ENCODE measurements around the gene YTHDC2.

Gene YTHDC2

DNA sequence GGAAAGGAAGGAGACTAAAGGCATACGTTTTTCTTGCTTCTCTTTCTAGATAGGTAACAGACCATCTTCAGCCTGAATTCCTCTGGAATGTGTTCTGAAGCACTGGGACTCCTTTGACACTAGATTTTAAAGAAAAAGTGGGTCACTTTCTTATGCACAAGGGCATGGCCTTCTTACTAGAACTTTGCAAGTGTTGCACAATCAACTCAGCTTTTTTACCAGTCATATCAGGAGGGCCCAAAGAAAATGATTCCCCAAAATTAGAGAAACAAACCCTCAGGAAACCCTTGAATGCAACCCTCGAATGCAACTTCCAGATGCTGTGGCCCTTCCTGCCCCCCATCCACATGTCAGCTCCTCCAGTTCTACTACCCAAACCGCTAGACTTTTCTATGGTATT, 93.9 kb downstream of the YTHDC2 start:
- no peak for DNase-seq

DNA sequence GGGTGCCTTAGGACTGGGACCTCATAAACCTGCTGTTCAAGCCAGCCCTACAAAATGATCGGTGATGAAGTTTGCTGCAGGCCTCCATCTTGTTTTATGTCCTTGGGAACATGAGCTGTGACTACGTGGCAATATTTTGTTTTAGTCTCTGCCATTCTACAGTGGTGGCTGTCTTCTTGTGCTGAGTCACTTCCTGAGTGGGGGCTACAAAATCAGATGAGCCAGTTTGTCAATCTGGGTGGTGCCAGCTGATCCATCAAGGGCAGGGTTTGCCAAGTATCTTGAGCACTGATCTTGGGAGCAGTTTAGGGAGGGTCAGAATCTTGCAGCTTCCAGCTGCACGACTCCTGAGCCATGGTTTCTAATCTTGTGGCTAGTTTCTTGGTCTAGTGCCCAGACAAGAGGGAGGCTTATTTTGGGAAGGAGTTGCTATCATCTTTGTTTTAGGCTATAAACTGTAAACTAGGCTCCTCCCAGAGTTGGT, 94.7 kb downstream of the YTHDC2 start:
- DNase-seq, result no peak

DNA sequence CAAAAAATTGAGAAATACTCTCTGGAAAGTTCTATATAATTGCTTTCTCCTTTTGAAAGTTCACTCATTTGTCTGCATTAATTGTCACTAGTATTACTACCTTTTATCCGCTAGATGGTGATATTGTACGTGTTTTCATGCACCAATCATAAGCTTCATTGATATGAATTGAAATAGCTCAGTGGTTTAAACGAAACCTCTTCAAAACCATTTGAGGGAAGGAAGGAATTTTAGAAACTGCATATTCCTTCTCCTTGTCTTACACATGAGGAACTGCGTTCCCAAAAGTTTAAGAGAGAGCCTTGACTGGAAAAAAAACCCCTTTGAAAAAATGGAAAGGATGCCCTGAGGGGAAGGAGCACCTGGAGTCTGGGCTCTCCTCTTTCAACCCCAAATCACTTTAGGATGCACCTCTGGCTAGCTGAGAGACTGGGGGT, 98.6 kb downstream of the YTHDC2 start:
- peak; percentile 36 for DNase-seq

DNA sequence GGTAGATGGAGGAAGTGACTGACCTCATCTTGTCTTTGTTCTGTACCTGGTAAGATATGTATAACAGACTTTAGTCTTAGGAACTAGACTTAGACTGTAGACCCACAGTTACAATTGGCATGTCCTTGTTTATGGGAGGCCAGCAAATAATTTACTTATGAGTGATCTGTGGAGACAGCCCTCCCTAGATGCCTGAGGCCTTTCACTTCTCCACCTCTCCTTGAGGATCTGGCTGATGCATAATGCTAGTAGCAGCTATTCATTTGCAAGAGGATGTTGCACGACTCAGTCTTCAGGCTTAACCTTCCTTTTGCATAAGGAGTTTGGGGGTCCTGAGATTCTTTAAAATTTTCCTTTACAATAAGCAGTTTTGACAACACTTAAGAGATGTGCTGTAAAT, 100.7 kb downstream of the YTHDC2 start:
- no peak for DNase-seq

DNA sequence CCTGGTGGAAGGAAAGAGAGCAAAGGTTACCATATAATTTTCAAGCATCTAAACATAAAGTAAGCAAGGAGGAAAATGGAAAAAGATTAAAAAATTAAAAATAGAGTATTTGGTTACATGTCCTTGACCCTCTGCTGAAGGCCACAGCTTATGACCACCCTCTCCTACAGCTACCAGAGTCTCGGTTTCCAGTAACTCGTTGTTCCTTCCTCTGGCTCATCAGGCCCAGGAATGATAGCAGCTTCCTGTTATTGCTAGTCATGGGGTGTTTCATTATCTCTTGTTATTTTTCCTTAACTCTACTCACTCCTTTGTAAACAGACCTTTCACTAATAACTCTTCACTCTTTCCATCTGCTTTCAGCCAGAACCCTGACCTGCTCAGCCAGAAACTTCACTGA, 102.2 kb downstream of the YTHDC2 start:
- no peak for DNase-seq

DNA sequence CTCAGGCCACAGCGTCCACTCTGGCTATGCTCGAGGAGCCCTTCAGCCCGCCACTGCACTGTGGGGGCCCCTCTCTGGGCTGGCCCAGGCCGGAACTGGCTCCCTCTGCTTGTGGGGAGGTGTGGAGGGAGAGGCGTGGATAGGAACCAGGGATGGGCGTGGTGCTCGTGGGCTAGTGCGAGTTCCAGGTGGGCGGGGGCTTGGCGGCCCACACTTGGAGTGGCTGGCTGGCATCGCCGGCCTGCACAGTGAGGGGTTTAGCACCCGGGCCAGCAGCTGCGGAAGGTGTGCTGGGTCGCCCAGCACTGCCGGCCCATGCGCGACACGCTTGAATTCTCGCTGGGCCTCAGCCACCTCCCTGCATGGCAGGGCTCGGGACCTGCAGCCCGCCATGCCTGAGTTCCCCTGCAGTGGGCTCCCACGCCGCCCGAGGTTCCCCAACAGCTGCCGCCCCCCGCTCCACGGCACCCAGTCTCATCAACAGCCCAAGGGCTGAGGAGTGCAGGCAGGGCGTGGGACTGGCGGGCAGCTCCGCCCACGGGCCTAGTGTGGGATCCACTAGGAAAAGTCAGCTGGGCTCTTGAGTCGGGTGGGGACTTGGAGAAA, 103.8 kb downstream of the YTHDC2 start:
- no peak for DNase-seq

DNA sequence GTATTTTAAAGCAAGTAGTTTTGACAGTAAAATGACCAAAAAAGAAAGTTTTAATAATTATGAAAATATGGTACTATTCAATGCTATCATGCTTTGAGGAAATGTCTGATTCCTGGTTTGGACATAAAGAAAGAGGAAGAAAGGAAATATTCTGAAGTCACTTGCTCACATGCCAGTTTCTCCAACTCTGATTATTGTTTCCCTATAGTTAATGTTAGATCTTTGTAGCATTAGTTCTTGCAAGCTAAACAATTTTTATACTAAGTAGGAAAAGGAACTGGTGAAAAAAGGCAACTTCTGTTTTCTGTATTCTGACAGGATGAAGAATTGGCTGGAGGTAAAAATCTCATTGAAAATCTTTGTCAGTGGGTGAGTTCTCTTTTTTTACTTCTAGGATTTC, 119.5 kb downstream of the YTHDC2 start:
- no peak for DNase-seq

DNA sequence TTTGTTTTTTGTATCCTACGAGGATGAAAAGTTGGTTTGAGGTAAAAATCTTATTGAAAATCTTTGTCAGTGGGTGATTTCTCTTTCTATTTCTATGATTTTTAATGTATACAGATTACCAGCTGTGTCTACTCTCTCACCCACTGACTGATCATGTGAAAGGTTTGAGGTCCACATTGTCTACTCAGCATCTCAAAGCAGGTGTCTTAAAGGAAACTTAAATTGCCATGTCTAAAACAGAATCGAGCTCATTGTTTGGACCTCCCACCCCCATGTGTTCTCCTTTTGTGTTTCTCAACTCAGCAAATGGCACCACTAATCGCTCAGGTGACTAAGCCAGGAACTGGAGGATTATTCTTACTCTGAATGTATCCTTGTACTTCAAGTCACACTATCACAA, 121.5 kb downstream of the YTHDC2 start:
- DNase-seq, result no peak

DNA sequence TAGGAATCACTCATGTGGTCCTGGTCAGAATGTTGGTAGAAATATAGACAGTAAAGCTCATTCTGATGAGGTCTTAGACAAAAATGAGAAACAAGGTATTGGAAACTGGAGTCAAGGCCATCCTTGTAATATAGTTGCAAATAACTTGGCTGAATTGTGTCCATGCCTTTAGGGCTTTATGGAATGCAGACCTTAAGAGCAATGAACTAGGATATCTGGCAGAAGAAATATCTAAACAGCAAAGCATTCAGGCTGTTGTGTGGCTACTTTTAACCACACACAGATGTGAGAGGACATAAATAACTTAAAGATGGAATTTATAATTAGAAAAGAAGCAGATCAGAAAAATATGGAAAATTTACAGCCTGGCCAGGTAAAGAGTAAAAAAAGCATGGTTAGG, 128.2 kb downstream of the YTHDC2 start:
- DNase-seq, result no peak
